ENCODE measurements around the gene BTBD9. TPM values are rescaled to one million over a fixed set of nuclear protein-coding genes. Genes with fewer than 3 reads are reported as not detected.

The BTBD9 gene
- total and polyA plus RNA-seq, 2 of the 13 experiments (the other 11 are each of a cell fraction or from before 2014, with no cell fraction given): 1.2 to 3.0 TPM

DNA sequence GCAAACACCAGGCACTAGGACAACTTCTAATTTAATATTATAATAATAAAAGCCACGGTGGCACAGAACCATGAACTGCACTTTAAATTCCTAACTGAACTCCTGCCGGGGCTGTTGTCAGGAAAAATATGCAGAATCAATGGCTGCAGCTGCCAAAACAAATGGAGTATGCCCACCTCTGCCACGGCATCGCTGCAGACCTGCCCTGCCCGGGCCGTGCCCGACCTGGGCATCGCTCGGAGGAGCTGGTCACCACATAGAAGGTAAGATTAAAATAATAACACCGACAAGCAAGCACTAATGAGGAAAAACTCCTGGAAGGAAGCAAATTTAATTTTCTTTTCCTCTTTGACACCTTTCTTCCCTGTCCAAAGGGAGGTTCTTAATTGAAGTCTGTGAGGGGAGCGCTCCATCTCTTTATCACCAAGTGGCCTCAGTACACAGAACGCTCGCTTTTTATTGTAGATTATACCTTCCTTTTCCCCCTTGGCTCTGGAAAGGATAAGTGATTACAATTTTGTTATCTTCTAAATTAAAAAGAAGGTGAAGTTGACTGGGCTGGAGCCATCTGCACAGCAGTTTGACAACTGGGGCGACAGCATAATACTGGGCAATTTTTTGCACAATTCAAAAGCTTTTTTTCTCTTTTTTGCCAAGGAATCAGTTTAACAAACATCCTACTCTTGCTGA lies 468.9 kb downstream of the BTBD9 start (continued):
- TF ChIP-seq, protein P1, sequence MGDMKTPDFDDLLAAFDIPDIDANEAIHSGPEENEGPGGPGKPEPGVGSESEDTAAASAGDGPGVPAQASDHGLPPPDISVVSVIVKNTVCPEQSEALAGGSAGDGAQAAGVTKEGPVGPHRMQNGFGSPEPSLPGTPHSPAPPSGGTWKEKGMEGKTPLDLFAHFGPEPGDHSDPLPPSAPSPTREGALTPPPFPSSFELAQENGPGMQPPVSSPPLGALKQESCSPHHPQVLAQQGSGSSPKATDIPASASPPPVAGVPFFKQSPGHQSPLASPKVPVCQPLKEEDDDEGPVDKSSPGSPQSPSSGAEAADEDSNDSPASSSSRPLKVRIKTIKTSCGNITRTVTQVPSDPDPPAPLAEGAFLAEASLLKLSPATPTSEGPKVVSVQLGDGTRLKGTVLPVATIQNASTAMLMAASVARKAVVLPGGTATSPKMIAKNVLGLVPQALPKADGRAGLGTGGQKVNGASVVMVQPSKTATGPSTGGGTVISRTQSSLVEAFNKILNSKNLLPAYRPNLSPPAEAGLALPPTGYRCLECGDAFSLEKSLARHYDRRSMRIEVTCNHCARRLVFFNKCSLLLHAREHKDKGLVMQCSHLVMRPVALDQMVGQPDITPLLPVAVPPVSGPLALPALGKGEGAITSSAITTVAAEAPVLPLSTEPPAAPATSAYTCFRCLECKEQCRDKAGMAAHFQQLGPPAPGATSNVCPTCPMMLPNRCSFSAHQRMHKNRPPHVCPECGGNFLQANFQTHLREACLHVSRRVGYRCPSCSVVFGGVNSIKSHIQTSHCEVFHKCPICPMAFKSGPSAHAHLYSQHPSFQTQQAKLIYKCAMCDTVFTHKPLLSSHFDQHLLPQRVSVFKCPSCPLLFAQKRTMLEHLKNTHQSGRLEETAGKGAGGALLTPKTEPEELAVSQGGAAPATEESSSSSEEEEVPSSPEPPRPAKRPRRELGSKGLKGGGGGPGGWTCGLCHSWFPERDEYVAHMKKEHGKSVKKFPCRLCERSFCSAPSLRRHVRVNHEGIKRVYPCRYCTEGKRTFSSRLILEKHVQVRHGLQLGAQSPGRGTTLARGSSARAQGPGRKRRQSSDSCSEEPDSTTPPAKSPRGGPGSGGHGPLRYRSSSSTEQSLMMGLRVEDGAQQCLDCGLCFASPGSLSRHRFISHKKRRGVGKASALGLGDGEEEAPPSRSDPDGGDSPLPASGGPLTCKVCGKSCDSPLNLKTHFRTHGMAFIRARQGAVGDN (CRISPR knock-in tag; IDR thresholded peaks at IDR 0.05): no peak
- no peak for TF ChIP-seq MEIS1 (CRISPR knock-in tag; IDR thresholded peaks at IDR 0.05; ENCODE audit: borderline replicate concordance)
- no peak for TF ChIP-seq RARA (CRISPR knock-in tag; IDR thresholded peaks at IDR 0.05)
- TF ChIP-seq, protein P2, sequence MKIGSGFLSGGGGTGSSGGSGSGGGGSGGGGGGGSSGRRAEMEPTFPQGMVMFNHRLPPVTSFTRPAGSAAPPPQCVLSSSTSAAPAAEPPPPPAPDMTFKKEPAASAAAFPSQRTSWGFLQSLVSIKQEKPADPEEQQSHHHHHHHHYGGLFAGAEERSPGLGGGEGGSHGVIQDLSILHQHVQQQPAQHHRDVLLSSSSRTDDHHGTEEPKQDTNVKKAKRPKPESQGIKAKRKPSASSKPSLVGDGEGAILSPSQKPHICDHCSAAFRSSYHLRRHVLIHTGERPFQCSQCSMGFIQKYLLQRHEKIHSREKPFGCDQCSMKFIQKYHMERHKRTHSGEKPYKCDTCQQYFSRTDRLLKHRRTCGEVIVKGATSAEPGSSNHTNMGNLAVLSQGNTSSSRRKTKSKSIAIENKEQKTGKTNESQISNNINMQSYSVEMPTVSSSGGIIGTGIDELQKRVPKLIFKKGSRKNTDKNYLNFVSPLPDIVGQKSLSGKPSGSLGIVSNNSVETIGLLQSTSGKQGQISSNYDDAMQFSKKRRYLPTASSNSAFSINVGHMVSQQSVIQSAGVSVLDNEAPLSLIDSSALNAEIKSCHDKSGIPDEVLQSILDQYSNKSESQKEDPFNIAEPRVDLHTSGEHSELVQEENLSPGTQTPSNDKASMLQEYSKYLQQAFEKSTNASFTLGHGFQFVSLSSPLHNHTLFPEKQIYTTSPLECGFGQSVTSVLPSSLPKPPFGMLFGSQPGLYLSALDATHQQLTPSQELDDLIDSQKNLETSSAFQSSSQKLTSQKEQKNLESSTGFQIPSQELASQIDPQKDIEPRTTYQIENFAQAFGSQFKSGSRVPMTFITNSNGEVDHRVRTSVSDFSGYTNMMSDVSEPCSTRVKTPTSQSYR (CRISPR knock-in tag; IDR thresholded peaks at IDR 0.05; ENCODE audit: borderline replicate concordance): no peak
- no peak for TF ChIP-seq ZNF850 (CRISPR knock-in tag; conservative IDR thresholded peaks at IDR 0.05)
- TF ChIP-seq, protein P3, sequence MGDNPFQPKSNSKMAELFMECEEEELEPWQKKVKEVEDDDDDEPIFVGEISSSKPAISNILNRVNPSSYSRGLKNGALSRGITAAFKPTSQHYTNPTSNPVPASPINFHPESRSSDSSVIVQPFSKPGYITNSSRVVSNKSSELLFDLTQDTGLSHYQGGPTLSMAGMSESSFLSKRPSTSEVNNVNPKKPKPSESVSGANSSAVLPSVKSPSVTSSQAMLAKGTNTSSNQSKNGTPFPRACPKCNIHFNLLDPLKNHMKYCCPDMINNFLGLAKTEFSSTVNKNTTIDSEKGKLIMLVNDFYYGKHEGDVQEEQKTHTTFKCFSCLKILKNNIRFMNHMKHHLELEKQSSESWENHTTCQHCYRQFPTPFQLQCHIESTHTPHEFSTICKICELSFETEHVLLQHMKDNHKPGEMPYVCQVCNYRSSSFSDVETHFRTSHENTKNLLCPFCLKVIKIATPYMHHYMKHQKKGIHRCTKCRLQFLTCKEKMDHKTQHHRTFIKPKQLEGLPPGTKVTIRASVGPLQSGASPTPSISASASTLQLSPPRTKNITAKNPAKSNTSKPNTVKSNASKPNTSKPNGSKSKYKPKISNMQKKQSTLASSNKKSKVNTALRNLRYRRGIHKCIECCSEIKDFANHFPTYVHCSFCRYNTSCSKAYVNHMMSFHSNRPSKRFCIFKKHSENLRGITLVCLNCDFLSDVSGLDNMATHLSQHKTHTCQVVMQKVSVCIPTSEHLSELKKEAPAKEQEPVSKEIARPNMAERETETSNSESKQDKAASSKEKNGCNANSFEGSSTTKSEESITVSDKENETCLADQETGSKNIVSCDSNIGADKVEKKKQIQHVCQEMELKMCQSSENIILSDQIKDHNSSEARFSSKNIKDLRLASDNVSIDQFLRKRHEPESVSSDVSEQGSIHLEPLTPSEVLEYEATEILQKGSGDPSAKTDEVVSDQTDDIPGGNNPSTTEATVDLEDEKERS (CRISPR knock-in tag; IDR thresholded peaks at IDR 0.05): no peak
- TF ChIP-seq, protein P4, sequence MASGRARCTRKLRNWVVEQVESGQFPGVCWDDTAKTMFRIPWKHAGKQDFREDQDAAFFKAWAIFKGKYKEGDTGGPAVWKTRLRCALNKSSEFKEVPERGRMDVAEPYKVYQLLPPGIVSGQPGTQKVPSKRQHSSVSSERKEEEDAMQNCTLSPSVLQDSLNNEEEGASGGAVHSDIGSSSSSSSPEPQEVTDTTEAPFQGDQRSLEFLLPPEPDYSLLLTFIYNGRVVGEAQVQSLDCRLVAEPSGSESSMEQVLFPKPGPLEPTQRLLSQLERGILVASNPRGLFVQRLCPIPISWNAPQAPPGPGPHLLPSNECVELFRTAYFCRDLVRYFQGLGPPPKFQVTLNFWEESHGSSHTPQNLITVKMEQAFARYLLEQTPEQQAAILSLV (CRISPR knock-in tag; IDR thresholded peaks at IDR 0.05; ENCODE audit: borderline replicate concordance): no peak
- TF ChIP-seq ZNF790 (CRISPR knock-in tag; IDR thresholded peaks at IDR 0.05; ENCODE audit: borderline replicate concordance): no peak
- TF ChIP-seq ATF7-NPFF (CRISPR knock-in tag; IDR thresholded peaks at IDR 0.05; ENCODE audit: low read depth): no peak
